Measurements from ENCODE around the gene LONRF2. TPM values are rescaled to one million over a fixed set of nuclear protein-coding genes. Genes with fewer than 3 reads are reported as not detected.
"Not testable (repeated sequence)": the region's sequence is repeated elsewhere in the genome, so short reads cannot be mapped to it uniquely, and the experiment has no call there.

The LONRF2 gene
- total RNA-seq: under 0.01 and 0.19 TPM in 2 replicates

- no peak for DNase-seq (ENCODE audit: extremely low read depth, low read depth, low spot score)
Measured at GRCh38 chr2:100321866-100322820, at the start of gene LONRF2. TSS of gene LONRF2 (minus strand) at chr2:100322501. CDS start at chr2:100322093, 408 bp downstream.

GRCh38 chr2:100367163-100367562, 44.9 kb upstream of the LONRF2 start:
- no peak for DNase-seq (ENCODE audit: extremely low read depth, low read depth, low spot score)

GRCh38 chr2:100365434-100365833, 43.1 kb upstream of the LONRF2 start:
- no peak for DNase-seq (ENCODE audit: extremely low read depth, low read depth, low spot score)

GRCh38 chr2:100362269-100362668, 40.0 kb upstream of the LONRF2 start:
- not testable (repeated sequence) for DNase-seq (ENCODE audit: extremely low read depth, low read depth, low spot score)

GRCh38 chr2:100359576-100359975, 37.3 kb upstream of the LONRF2 start:
- no peak for DNase-seq (ENCODE audit: extremely low read depth, low read depth, low spot score)

- no peak for DNase-seq (ENCODE audit: extremely low read depth, low read depth, low spot score)
Measured at GRCh38 chr2:100358554-100358953, 36.3 kb upstream of the LONRF2 start.

- DNase-seq (ENCODE audit: extremely low read depth, low read depth, low spot score): no peak
Measured at GRCh38 chr2:100352521-100352920, 30.2 kb upstream of the LONRF2 start.

GRCh38 chr2:100350661-100351185, 28.4 kb upstream of the LONRF2 start:
- DNase-seq (ENCODE audit: extremely low read depth, low read depth, low spot score): no peak

- DNase-seq (ENCODE audit: extremely low read depth, low read depth, low spot score): not testable (repeated sequence)
Measured at GRCh38 chr2:100345144-100345543, 22.8 kb upstream of the LONRF2 start.

- DNase-seq (ENCODE audit: extremely low read depth, low read depth, low spot score): no peak
Measured at GRCh38 chr2:100344433-100344832, 22.1 kb upstream of the LONRF2 start.

- DNase-seq (ENCODE audit: extremely low read depth, low read depth, low spot score): not testable (repeated sequence)
Measured at GRCh38 chr2:100342466-100342865, 20.2 kb upstream of the LONRF2 start.

- no peak for DNase-seq (ENCODE audit: extremely low read depth, low read depth, low spot score)
Measured at GRCh38 chr2:100339823-100340222, 17.5 kb upstream of the LONRF2 start.

- DNase-seq (ENCODE audit: extremely low read depth, low read depth, low spot score): no peak
Measured at GRCh38 chr2:100334929-100335328, 12.6 kb upstream of the LONRF2 start.

GRCh38 chr2:100327742-100328141, 5.4 kb upstream of the LONRF2 start:
- no peak for DNase-seq (ENCODE audit: extremely low read depth, low read depth, low spot score)

GRCh38 chr2:100321179-100321865, 979 bp downstream of the LONRF2 start:
- no peak for DNase-seq (ENCODE audit: extremely low read depth, low read depth, low spot score)

GRCh38 chr2:100320547-100321178, 1.6 kb downstream of the LONRF2 start:
- DNase-seq (ENCODE audit: extremely low read depth, low read depth, low spot score): no peak

- no peak for DNase-seq (ENCODE audit: extremely low read depth, low read depth, low spot score)
Measured at GRCh38 chr2:100317634-100318033, 4.7 kb downstream of the LONRF2 start.

GRCh38 chr2:100309973-100310719, 12.2 kb downstream of the LONRF2 start:
- DNase-seq (ENCODE audit: extremely low read depth, low read depth, low spot score): no peak

GRCh38 chr2:100309311-100309710, 13.0 kb downstream of the LONRF2 start:
- no peak for DNase-seq (ENCODE audit: extremely low read depth, low read depth, low spot score)

GRCh38 chr2:100303744-100304143, 18.6 kb downstream of the LONRF2 start:
- no peak for DNase-seq (ENCODE audit: extremely low read depth, low read depth, low spot score)

GRCh38 chr2:100302585-100302892, 19.8 kb downstream of the LONRF2 start:
- DNase-seq (ENCODE audit: extremely low read depth, low read depth, low spot score): no peak
